ENCODE data around the gene WDR46.

The WDR46 gene, protein sequence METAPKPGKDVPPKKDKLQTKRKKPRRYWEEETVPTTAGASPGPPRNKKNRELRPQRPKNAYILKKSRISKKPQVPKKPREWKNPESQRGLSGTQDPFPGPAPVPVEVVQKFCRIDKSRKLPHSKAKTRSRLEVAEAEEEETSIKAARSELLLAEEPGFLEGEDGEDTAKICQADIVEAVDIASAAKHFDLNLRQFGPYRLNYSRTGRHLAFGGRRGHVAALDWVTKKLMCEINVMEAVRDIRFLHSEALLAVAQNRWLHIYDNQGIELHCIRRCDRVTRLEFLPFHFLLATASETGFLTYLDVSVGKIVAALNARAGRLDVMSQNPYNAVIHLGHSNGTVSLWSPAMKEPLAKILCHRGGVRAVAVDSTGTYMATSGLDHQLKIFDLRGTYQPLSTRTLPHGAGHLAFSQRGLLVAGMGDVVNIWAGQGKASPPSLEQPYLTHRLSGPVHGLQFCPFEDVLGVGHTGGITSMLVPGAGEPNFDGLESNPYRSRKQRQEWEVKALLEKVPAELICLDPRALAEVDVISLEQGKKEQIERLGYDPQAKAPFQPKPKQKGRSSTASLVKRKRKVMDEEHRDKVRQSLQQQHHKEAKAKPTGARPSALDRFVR

DNA sequence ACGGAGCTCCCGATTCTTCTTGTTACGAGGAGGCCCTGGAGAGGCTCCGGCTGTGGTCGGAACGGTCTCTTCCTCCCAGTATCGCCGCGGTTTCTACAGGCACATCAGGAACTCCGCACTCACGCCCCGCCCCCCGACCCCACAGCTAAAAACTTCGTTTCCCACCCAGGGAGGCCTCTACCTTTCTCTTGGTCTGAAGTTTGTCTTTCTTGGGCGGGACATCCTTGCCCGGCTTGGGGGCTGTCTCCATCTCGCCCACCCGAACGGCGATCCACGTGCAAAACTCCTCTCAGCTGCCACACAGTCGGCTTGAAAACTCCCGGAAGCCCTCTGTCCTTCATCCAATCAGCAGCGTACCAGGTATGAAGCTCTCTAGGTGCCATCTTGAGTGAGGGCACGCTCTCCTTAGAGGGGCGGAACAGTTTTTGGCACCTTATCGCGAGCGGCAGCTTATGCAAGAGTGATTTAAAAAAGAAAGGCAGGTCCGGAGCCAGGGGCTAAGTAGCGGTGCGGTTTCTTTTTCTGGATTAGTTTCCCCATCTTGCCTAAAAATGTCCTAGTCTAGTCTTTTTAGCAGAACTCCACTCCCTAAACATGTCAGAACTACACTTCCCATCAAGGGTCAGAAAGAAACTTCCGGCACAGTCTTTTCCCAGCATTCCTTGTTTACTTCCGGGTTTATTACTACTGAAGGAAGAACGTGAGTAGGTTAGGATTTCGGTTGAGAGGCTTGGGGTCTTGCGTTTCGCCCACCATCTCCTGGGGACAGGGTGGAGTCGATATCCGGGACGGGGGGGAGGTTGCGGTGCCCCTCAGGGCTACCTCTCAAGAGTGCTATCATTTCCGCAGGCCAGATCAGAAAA is at the start of gene WDR46, which contains the start of gene PFDN6:
TSS of gene WDR46 (minus strand) at position 319 of the 863 bp plus-strand sequence. CDS start at position 250, 69 bp downstream.
TSS of gene PFDN6 (plus strand) at position 681 of the 863 bp plus-strand sequence. CDS start 256 bp downstream, outside the sequence.
- DNase-seq (ENCODE audit: low read depth): peak; percentile 95

DNA sequence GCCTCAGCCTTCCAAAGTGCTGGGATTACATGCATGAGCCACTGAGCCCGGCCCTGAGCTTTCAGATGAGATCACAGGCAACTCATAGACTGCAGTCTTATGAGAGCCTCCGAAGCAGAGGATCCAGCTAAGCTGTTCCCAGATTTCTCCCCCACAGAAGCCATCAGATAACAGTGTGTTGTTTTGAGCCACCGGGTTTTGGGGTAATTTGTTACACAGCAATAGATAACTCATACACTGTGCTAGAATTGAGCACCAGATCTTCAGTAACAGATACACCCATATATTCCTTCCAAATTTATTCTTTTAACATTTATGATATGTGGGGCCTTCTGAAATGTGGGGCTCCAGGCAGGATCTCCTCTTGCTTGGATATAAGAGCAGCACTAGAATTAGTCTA is 47.5 kb upstream of the WDR46 start:
- DNase-seq (ENCODE audit: low read depth): no peak

DNA sequence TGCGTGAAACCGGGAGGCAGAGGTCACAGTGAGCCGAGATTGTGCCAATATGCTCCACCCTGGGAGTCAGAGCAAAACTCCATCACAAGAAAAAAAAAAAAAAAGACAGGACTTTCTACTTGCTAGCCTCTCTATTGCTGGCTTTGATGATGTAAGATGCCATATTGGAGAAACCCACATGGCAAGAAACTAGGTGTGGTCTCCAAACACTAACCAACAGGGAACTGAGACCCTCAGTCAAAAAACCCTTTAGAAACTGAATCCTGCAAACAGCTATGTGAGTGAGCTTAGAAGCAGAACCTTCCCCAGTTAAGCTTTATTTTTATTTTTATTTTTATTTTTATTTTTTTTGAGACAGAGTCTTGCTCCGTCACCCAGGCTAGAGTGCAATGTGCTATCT is 46.9 kb upstream of the WDR46 start:
- DNase-seq (ENCODE audit: low read depth): no peak

DNA sequence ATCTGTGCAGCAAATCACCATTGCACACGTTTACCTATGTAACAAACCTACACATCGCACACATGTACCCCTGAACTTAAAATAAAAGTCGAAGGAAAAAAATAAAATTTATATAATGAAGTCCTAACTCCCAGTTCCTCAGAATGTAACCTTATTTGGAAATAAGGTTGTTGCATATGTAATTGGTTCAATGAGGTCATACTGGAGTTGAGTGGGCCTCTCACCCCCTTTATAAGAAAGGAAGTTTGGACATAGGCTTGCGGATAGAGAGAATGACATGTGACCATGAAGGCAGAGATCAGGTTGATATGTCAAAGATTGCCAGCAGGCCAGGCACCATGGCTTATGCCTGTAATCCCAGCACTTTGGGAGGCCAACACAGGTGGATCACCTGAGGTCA is 44.6 kb upstream of the WDR46 start:
- DNase-seq (ENCODE audit: low read depth): no peak

DNA sequence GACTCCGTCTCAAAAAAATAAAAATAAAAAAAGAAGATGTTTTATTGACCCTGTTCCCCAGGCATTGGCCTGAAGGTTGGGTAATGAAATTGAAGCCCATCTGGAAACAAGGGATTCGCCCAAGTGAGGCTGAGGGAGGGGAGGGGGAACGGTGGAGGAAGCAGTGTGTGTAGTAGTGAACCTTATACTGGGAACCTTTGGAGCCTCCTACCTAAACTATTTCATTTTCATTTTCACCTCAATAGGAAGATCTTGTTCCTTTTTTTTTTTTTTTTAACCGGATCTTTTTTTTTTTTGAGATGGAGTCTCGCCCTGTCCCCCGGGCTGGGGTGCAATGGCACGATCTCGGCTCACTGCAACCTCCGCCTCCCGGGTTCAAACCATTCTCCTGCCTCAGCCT is 41.7 kb upstream of the WDR46 start:
- no peak for DNase-seq (ENCODE audit: low read depth)

DNA sequence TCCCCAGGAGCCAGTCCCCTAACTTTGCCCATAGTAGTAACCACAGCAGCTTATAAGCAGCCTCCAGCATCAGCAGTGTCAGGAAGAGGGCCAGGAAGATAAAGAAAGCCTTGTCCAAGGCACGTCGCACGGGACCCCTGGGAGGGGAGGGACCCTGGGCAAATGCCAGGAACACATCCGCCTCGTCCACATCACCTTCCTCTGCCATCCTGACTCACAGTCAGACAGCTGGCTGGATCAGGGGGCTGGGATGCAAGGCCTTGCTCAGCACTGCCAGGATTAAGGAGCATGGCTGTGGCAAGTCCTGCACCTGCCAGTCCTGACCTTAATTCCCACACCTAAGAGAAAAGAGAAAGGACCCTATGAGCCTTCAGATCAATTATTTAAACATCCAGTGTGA is 40.0 kb upstream of the WDR46 start:
- peak; percentile 27 for DNase-seq (ENCODE audit: low read depth)

DNA sequence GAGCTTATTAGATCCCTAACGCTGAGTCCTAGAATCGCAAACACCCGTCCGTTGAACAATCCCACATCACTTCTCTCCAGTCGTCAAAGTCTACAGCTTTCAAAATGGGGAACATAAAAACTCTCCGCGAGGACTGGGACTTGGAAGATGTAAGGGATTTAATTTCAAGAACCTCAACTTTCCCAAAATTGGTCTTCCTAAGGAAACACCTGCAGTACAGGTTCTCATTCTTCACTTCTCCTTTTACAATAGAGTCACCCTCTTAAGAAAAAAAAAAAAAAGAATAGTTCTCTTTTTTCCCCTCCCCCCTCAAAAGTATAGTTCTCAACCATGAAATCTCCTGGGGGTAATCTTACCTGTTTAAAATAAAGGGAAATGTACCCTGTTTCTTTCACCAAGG is 35.1 kb upstream of the WDR46 start:
- no peak for DNase-seq (ENCODE audit: low read depth)

DNA sequence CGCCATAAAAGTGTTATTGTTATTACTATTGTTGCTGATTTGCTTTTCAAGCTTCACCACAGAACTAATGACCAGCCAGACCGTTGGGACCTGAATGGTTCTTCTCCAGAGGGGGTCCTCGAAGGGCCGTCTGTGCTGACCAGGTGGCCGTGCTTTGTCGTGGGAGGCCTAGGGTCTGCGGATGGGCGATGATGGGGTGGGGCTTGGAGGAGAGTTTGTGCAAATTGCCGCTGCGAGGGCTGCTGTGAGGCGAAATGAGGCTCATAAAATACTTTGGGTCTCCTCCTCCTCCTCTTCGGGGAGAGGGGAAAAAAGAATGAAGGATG is 34.5 kb upstream of the WDR46 start:
- DNase-seq (ENCODE audit: low read depth): no peak

DNA sequence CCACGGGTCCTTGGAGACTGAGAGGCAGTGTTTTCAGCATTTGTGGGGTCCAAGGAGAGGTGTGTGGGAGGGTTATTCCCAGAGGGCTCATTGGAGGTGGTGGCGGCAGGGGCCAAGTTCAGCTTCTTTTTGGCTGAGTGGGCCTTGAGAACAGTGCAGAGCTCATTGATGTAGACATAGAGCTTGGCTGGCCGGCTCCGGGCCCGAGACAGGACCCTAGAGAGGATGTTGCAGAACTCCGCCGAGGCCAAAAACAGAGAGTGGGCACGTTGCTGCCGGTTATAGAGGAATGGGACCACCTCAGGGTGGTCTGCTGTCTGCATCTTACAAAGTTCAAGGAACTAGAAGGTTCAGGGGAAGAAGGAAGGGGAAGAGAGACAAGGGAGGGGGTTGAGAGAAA is 32.2 kb upstream of the WDR46 start:
- no peak for DNase-seq (ENCODE audit: low read depth)

DNA sequence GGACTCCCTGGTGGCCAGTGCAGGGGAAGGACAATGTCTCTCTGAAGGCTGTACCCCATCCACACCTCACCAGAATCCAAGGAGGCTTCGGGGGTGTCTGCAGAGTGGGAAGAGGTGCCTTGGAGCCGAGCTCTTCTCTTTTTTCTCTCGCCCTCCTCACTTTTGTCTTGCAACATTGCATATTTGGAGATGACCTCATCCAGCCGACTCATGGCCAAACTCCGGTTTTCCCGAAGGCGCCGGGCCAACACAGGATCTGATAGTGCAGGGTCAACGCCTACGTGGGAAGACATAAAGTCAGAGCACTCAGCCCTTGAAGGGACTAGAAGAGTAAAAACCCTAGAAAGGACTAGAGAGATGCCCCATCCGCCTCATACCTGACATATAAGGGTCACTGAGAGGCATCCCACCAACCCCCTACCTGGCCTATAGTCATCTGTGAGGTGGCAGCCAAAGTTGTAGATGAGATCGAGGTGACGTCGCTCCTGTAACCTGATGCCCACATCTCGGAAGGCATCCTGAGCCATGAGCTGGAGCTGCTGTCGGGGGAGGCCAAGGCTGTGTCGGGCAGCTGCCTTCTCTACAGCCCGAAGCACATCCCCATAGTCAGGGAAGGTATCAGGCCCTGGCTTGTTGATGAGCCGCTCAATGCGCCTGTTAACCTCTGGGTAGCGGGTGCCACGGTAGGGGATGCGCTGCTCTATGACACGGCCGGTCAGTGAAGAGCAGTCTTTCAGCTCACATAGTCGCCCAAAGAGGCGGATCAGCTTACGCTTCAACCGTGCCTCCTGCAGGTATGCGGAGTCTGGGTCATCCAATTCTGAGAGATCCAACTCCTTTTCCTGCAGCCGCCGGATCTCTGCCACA is 31.5 kb upstream of the WDR46 start:
- DNase-seq (ENCODE audit: low read depth): peak; percentile 97

DNA sequence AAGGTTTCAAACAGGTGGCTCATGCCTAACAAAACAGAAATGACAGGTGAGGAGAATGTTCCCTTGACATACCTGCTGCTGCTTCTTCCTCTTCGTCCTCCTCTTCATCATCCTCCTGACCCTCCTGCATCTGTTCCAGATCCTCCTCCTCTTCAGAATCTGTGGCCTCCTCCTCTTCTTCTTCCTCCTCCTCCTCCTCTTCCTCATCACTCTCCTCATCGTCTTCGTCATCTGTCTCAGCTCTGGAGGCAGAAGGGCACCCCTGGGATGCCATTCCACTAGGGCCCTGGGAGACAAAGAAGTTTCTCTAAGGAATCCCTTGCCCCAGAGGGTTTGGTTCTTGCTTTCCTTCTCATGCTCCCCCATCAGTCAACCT is 30.9 kb upstream of the WDR46 start:
- DNase-seq (ENCODE audit: low read depth): no peak

DNA sequence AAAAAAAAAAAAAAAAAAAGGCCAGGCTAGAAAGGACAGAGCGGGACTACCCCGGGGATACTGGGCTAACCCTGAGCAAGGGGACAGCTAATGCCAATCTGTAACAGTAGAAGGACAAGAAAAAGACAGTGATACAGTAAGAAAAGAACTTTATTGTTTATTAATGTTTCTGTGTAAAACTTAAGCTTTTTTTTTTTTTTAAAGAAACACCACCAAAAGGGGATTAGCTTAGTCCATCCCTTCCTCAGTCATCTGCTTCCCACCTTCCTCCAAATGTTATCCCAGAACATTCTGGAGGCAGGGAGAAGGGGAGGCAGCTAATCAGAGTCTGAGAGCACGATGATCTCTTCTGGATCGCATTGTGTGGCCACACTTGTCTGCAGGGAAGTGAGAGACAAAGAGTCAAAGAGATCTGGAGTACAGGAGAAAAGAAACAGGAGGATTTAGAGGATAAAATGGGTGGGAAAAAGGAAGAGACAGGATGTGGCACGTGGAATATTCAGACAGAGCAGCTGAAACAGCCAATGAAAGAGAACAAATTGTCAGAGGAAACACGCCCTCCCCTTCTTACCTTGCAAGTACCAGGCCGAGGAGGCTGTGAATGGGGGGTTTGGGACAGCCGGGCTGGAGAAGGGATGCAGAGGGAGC is 29.5 kb upstream of the WDR46 start:
- no peak for DNase-seq (ENCODE audit: low read depth)

DNA sequence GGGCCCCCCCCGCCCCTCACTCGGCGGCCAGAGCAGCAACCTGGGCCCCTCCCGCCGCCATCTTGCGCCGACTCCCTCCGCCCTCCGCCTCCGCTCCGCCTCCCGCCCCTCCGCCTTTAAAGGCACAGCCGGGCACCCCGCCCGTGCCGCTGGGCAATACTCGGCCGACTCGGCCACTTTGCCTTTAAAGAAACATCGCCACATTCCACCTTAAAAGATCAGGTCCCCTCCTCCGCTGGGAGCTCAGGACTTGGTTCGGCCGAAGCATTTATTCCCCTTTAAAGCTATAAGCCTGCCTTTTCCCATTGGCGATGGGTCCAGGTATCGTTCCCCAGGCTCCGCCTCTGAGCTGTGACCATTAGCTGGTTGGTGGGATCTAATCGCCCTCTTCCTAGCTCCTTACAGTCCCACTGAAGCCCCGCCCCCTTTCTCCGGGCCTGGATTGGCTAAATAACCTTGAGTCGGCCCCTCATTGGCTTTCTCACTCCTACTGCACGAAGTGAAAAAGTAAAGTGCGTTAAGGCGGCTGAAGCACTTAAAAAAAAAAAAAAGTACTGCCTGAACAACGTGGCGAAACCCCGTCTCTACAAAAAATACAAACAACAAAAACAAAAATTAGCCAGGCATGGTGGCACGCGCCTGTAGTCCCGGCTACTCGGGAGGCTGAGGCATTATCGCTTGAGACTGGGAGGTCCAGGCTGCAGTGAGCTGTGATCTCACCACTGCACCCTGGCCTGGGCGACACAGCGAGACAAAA is 28.8 kb upstream of the WDR46 start, which contains the start of gene ZBTB22:
TSS of gene ZBTB22 (minus strand) at position 76 of the 757 bp plus-strand sequence. CDS start 828 bp downstream, outside the sequence.
- peak; percentile 100 for DNase-seq (ENCODE audit: low read depth)

DNA sequence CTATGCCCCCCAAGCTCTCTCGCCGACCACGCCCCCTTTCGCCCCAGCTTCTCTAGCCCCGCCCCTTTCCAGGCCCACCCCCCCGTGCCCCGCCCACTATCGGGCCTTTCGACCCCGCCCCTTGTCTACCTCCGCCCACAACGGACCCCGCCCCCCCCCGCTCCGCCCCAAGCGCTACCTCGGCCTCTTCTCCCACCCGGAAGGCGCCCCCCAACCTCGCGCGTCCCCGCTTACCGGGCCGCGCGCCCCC is 28.3 kb upstream of the WDR46 start:
- no peak for DNase-seq (ENCODE audit: low read depth)

DNA sequence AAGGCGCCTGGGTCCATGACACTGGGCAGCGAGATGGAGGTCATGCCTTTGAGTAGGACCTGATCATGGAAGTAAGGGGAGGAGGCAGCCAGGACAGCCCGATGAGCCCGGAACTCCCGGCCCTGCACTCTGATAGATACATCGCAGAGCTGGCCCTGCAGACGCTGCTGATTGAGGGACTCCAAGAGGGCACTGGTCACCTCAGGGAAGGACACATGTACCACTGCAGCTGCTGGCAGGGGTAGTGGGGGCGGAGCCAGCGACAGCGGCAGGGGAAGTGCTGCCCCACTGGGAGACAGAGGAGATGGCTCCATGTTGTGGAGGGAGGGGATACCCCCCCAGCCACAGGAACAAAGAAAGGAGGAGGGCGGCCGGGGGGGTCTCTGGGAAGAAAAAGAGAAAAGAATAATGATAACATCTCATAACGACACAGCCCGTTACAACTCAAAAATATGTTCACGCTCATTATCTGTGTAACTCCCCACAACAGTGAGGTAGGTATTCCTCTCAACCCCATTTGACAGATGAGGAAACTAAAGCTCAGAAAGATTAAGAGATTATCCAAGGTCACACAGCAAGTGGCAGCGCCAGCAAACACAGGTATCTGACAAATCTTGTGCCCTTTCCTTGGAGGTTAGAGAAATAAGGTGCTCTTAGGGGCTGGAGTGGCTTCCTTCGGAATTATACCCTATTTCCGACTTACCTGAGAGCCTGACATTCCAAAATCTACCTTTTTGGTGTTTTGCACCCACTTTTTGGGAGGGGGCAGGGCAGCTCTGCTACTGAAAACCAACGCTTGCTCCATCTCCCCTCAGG is 27.8 kb upstream of the WDR46 start:
- DNase-seq (ENCODE audit: low read depth): no peak

DNA sequence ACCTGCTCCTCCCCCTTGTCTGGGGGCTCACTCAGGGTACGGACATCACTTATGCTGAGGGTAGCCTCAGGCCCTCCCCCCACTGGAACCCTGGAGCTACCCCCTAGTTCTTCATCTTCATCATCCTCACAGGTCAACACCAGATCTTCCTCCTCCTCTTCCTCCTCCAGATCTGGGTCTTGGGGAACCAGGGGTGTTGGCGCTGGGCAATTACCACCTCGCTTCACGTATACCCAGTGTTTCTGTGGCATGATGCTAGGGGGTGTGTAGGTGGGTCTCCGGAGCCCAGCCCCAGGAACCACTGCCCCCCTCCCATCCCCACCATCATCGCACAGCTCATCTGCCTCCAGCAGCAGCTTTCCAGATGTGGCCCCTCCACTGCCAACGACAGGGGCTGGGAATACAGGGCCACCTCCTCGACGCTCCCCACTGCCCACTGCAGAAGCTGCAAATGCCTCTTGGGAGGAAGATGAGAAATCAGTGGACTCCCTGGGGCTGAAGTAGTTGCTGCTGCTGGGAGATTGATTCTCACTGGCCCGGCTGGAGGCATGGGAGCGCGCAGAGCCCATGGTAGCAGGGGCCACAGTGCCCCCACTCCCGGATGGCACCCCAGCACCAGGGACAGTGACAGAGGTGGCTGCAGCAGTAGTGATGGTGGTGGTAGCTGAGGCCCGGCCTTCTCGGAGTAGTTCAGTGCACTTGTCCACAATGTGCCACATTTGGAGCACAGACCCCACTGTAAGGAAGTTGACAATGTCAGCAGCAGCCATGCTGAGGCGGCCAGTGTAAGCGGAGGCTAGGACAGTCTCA is 27.0 kb upstream of the WDR46 start:
- no peak for DNase-seq (ENCODE audit: low read depth)

DNA sequence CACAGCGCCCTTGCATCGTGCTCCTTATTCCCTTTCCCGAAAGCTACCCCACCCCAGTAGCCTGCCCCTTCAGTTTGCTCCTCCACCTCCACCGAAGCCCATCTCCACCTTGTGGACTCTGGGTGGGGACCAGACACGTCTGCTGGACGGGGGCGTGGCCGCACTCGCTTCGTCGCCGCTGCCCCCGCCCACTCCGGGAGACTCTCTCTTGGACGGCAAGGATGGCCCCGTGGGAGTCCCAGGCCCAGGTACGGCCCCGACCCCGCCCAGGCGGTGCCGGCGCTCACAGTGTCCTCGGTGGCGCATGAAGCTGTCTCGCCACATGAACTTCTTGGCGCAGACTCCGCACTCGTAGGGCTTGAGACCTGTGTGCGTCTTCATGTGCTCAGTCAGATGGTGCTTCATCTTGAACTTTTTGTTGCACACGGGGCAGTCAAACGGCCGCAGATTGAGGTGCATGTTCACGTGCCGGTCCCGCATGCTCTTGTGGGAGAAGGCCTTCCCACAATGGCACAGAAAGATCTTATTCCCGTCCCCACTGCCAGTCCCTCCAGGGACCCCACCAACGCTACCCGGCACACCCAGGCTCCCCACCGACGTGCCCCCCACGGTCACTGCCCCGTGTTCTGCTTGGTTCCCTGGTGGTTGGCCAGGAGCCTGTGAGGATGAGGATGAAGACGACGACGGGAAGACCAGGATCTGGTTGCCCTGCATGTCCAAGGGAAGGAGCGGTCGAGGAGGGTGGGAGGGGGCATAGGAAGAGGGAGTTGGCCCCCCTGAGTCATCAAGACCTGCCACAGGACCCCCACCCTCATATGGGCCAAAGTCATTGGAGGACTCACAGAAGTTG is 26.1 kb upstream of the WDR46 start:
- DNase-seq (ENCODE audit: low read depth): peak; percentile 33

DNA sequence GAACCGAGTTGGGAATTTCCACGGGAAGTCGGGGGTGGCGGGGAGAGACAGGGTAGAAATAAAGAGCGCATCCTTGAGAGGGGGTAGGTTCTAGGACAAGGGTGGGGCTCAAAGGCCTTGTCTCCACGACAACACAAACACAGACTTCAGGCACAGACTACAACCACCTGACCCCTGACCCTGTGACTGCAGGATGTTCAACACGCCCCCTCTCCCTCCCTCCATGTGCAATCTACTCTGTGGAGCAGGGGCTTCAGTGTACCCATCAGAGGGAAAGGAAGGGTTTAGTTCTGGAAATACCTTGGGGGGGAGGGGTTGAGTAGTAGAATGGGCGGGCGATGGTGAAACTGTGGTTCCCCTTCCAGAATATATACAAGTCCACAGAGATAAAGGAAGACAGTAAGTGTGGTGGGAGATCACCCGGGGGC is 25.5 kb upstream of the WDR46 start:
- DNase-seq (ENCODE audit: low read depth): peak; percentile 84
